Measurements from ENCODE around the gene ZSCAN5C.
"Not testable (repeated sequence)": the region's sequence is repeated elsewhere in the genome, so short reads cannot be mapped to it uniquely, and the experiment has no call there.

Gene ZSCAN5C

DNA sequence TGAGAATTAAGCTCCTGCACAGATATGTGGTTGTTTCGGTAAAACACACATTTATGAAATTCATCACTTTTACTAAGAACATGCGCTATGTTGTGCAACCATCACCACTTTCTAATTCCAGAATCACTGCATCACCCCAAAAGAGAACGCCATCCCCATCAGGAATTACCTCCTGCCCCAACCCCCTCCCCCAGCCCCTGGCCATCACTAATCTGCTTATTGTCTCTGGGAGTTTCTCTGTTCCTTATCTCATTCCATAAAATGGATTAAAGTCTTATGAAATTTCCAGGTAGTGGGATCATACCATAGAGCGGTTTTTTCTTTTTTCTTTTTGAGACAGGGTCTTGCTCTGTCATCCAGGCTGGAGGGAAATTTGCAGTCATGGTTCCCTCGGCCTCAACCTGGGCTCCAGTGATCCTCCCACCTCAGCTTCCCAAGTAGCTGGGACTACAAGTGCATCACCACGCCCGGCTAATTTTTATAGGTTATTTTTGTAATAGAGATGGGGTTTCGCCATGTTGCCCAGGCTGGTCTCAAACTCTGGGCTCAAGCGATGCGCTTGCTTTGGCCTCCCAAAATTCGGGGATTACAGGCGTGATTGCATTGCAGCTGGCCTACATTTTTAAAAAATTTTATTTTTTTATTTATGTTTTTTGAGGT is 8.0 kb upstream of the ZSCAN5C start:
- no peaks in the 10 kb centered on the region for H3K9me3 ChIP-seq (ENCODE audit: insufficient read depth, low read depth, low read length)
- no peaks in the 10 kb centered on the region for H3K36me3 ChIP-seq (ENCODE audit: insufficient read depth, low read length)
- no peaks in the 10 kb centered on the region for H3K27me3 ChIP-seq (ENCODE audit: insufficient read depth, low read length)
- WGBS = 84% methylated on average over 12 of the region's 12 CpGs
- H3K27ac ChIP-seq (ENCODE audit: low read depth, low read length) = no peak overlapping the region
- H3K4me1 ChIP-seq (ENCODE audit: insufficient read depth, low read length) = no peaks in the 10 kb centered on the region
- H3K4me3 ChIP-seq (ENCODE audit: low read length) = no peak overlapping the region
- H3K9ac ChIP-seq (ENCODE audit: low read depth, low read length) = no peak overlapping the region

DNA sequence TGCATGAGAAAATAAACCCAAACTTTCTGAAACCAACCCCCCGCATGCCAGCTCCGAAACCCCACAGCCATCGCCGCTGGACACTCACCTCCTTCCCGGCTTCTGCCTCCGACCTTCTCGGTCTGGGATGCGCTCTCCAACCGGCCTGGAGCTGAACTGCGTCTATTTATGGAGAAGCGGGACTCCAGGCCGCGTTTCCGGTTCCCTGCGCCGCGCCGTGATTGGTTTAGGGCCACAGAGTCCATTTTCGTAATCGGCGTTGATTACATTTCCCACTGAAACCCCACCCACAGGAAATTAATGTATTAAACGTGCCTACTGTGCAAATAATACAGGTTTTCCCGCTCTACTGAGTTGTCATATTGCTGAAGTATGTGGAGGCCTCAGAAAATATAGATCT is 4.4 kb upstream of the ZSCAN5C start, which contains the start of gene ZSCAN5B:
Gene ZSCAN5B (minus strand): TSS at position 138 of the 400 bp plus-strand sequence. CDS start 4,731 bp downstream, outside the sequence.
- not testable (repeated sequence) for H3K4me3 ChIP-seq (ENCODE audit: low read length); H3K9me3 ChIP-seq (ENCODE audit: insufficient read depth, low read depth, low read length); H3K9ac ChIP-seq (ENCODE audit: low read depth, low read length); H3K27me3 ChIP-seq (ENCODE audit: insufficient read depth, low read length); H3K36me3 ChIP-seq (ENCODE audit: insufficient read depth, low read length); H3K4me1 ChIP-seq (ENCODE audit: insufficient read depth, low read length); H3K27ac ChIP-seq (ENCODE audit: low read depth, low read length)
- WGBS = 93% methylated on average over 23 of the region's 23 CpGs

DNA sequence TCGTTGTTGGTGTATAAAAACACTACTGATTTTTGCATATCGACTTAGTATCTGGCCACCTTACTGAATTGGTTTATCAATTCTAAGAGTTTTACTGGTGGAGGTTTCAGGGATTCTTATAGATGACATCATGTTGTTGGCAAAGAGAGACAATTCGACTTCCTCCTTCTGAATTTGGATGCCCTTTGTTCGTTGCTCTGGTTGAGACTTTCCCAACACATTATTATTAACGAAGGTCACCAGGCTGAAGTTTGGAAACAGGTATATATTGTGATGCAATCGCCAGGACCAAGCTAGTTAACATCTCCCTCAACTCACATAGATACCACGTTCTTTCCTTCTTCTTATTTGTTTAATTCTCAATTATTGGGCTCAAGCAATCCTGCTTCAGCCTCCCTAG is 2.4 kb upstream of the ZSCAN5C start:
- WGBS = 84% methylated on average over 6 of the region's 7 CpGs
- Histone ChIP-seq H3K4me1 (ENCODE audit: insufficient read depth, low read length) (no peaks in the 10 kb centered on the region), H3K9me3 (ENCODE audit: insufficient read depth, low read depth, low read length) (no peaks in the 10 kb centered on the region), H3K4me3 (ENCODE audit: low read length) (no peak overlapping the region), H3K9ac (ENCODE audit: low read depth, low read length) (no peak overlapping the region), H3K36me3 (ENCODE audit: insufficient read depth, low read length) (no peaks in the 10 kb centered on the region), H3K27me3 (ENCODE audit: insufficient read depth, low read length) (no peaks in the 10 kb centered on the region), H3K27ac (ENCODE audit: low read depth, low read length) (no peak overlapping the region)

DNA sequence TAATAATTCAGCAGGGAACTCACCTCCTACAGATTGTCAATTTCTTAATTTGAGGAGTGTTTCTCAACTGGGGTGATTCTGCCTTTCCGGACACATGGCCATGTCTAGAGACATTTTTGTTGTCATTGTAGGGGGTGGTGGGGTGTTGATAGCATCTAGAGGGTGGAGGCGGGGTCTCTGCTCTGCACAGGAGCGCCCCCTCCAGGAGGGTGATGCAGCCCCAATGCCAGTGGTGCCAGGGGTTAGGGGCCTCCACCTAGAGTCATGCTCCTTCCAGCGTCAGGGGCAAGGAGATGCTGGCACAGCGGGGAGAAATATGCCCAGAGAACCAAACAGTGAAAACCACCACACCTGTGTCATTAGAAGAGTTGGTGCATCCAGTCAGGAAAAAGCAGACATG is 5.5 kb downstream of the ZSCAN5C start:
- H3K36me3 ChIP-seq (ENCODE audit: insufficient read depth, low read length); H3K9me3 ChIP-seq (ENCODE audit: insufficient read depth, low read depth, low read length); H3K4me3 ChIP-seq (ENCODE audit: low read length); H3K27me3 ChIP-seq (ENCODE audit: insufficient read depth, low read length); H3K27ac ChIP-seq (ENCODE audit: low read depth, low read length); H3K9ac ChIP-seq (ENCODE audit: low read depth, low read length); H3K4me1 ChIP-seq (ENCODE audit: insufficient read depth, low read length): not testable (repeated sequence)
- WGBS = 92% methylated on average over 3 of the region's 5 CpGs

DNA sequence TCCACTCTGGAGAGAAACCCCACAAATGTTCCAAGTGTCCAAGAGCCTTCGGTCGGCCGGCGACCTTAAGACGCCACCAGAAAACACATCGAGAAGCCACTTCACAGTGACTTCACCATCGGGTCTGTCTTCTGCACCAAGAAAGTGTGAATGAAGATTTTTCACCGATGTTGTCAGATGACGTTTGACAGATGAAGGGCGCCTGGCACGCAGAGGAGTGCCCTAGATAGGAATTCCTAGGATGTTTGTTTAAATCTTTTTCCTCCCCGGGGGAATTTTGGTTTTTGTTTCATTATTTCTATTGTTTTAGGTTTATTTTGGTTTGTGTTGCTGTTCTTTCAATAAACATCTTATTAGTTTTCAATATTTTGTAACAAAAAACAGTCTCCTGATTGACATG is 7.0 kb downstream of the ZSCAN5C start:
- Histone ChIP-seq H3K36me3 (ENCODE audit: insufficient read depth, low read length) (no peaks in the 10 kb centered on the region), H3K9me3 (ENCODE audit: insufficient read depth, low read depth, low read length) (no peaks in the 10 kb centered on the region), H3K4me1 (ENCODE audit: insufficient read depth, low read length) (no peaks in the 10 kb centered on the region), H3K27me3 (ENCODE audit: insufficient read depth, low read length) (no peaks in the 10 kb centered on the region), H3K27ac (ENCODE audit: low read depth, low read length) (no peak overlapping the region), H3K9ac (ENCODE audit: low read depth, low read length) (no peak overlapping the region), H3K4me3 (ENCODE audit: low read length) (no peak overlapping the region)
- 90% methylated on average over 12 of the region's 12 CpGs for WGBS

DNA sequence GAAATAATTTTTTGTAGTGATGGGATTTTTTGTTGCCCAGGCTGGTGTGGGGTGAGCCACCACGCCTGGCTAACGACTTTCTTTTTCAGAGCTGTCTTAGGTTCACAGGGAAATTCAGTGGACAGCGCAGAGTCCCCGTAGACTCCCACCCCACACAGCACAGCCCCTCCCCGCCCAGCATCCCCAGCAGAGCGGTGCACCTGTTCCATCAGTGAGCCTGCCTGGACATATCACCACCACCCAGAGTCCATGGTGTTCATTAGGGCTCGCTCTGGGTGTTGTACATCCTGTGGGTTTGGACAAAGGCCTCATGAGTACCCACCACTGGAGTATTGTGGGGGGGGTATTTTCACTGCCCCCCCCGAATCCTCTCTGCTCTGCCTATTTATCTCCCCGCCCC is 8.0 kb downstream of the ZSCAN5C start:
- H3K27me3 ChIP-seq (ENCODE audit: insufficient read depth, low read length); H3K36me3 ChIP-seq (ENCODE audit: insufficient read depth, low read length); H3K9ac ChIP-seq (ENCODE audit: low read depth, low read length); H3K4me1 ChIP-seq (ENCODE audit: insufficient read depth, low read length); H3K4me3 ChIP-seq (ENCODE audit: low read length); H3K9me3 ChIP-seq (ENCODE audit: insufficient read depth, low read depth, low read length); H3K27ac ChIP-seq (ENCODE audit: low read depth, low read length): not testable (repeated sequence)
- WGBS = 88% methylated on average over 8 of the region's 9 CpGs

DNA sequence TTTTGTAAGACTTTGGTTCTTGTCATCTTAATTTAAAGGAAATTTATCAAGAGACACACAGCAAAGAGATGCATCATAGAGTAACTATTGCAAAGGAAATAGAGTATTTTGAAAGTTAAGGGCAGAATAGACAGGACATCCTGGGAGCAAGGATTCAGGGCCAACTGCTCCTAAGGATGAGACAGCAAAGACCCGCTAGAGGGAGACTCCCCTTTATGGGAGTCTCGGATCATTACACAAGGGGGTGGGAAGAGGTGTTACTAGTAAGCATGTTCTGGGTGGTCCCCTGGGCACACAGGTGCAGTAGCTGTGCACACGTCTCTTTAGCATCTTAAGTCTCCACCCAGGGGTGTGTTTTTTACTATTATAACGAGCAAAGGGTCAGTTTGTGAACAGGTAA is 9.6 kb downstream of the ZSCAN5C start:
- Histone ChIP-seq H3K36me3 (ENCODE audit: insufficient read depth, low read length) (no peaks in the 10 kb centered on the region), H3K9me3 (ENCODE audit: insufficient read depth, low read depth, low read length) (no peaks in the 10 kb centered on the region), H3K27ac (ENCODE audit: low read depth, low read length) (no peak overlapping the region), H3K4me3 (ENCODE audit: low read length) (no peak overlapping the region), H3K27me3 (ENCODE audit: insufficient read depth, low read length) (no peaks in the 10 kb centered on the region), H3K4me1 (ENCODE audit: insufficient read depth, low read length) (no peaks in the 10 kb centered on the region; the same call in 1 of the 2 replicates), H3K9ac (ENCODE audit: low read depth, low read length) (no peak overlapping the region)
- 84% methylated on average over 4 of the region's 4 CpGs for WGBS

DNA sequence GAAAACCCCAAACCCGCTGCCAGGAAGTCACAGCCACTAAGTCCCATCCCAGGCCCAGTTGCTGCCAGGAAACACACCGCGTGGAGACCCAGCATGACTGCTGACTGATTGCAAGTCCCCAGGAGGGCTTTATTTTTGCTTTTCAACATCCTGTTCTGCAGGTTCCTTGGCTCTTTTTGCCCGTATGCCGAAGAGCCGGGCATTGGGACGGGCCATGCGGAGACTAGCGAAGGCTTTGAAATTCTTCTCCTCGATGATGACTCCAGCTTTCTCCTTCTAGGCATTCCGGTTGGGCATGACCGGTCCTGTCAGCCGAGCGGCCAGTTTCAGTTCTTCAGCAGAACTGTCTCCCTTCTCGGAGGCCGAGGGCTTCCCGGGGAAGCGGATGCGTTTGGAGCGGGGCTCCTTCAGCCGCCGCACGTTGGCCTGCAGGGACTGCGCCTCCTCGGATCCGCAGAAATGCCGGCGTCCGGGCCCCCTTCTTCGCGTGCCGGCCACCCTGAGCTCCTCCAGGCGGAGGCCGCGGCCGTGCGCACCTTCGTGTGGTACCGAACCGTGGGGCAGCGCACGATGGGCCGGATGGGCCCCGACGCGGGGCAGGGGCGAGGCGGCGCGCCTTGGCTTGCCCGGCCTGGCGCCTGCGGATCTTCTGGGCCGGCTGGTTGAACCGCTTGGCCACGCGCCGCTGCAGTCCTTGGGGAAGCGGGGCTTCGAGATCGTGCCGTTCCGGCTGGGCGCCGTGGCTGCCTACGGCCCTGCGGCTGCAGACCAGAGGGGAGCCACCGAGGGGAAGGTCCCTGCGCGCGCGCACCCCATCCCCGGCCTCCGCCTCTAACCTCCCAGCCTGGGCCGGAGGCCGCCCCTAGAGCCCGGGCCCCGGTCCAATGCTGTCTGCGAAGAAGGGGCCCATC is 15.2 kb downstream of the ZSCAN5C start:
- Histone ChIP-seq H3K36me3 (ENCODE audit: insufficient read depth, low read length) (no peaks in the 10 kb centered on the region), H3K27ac (ENCODE audit: low read depth, low read length) (no peak overlapping the region), H3K27me3 (ENCODE audit: insufficient read depth, low read length) (no peaks in the 10 kb centered on the region), H3K4me3 (ENCODE audit: low read length) (peak overlapping the region; percentile 32), H3K4me1 (ENCODE audit: insufficient read depth, low read length) (no peaks in the 10 kb centered on the region; the same call in 1 of the 2 replicates), H3K9me3 (ENCODE audit: insufficient read depth, low read depth, low read length) (no peaks in the 10 kb centered on the region), H3K9ac (ENCODE audit: low read depth, low read length) (peak overlapping the region; percentile 49)
- 87% methylated on average over 79 of the region's 79 CpGs for WGBS

DNA sequence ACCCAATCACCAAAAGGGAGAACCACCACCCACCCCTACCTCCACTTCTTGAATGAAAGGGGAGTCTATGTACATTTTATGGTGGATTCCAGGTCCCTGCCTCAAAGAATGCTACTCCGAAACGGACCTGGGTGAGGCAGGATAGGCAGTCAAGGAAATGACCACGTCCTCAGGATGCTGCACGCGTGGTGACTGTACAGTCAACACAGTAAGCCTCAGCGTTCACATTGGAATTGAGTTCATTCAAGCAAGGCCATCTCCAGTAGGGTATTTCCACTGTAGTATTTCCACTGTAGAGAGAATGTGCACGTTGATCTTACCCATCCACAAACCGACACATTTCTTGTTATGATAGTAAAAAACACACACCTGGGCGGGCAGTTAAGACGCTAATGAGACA is 16.9 kb downstream of the ZSCAN5C start:
- Histone ChIP-seq H3K4me3 (ENCODE audit: low read length) (no peak overlapping the region), H3K9me3 (ENCODE audit: insufficient read depth, low read depth, low read length) (no peaks in the 10 kb centered on the region), H3K9ac (ENCODE audit: low read depth, low read length) (no peak overlapping the region), H3K27ac (ENCODE audit: low read depth, low read length) (no peak overlapping the region), H3K4me1 (ENCODE audit: insufficient read depth, low read length) (no peaks in the 10 kb centered on the region; the same call in 1 of the 2 replicates), H3K27me3 (ENCODE audit: insufficient read depth, low read length) (no peaks in the 10 kb centered on the region), H3K36me3 (ENCODE audit: insufficient read depth, low read length) (no peaks in the 10 kb centered on the region)
- WGBS = 89% methylated on average over 10 of the region's 10 CpGs

DNA sequence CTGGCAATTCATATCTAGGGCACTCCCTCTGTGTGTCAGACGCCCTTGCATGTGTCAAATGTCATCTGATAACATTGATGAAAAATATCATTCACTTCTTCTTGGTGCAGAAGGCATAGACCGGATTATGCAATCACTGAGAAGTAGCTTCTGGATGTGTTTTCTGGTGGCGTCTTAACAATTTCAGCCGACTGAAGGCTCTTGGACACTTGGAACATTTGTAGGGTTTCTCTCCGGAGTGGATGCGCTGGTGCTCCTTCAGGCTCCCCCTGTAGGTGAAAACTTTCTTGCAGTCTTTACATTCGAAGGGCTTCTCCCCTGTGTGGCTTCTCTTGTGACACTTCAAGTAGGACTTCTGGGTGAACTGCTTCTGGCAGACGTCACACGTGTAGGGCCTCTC is 19.4 kb downstream of the ZSCAN5C start:
- H3K27me3 ChIP-seq (ENCODE audit: insufficient read depth, low read length); H3K36me3 ChIP-seq (ENCODE audit: insufficient read depth, low read length); H3K27ac ChIP-seq (ENCODE audit: low read depth, low read length); H3K4me3 ChIP-seq (ENCODE audit: low read length); H3K9ac ChIP-seq (ENCODE audit: low read depth, low read length); H3K4me1 ChIP-seq (ENCODE audit: insufficient read depth, low read length); H3K9me3 ChIP-seq (ENCODE audit: insufficient read depth, low read depth, low read length): not testable (repeated sequence)
- 65% methylated on average over 9 of the region's 9 CpGs for WGBS

DNA sequence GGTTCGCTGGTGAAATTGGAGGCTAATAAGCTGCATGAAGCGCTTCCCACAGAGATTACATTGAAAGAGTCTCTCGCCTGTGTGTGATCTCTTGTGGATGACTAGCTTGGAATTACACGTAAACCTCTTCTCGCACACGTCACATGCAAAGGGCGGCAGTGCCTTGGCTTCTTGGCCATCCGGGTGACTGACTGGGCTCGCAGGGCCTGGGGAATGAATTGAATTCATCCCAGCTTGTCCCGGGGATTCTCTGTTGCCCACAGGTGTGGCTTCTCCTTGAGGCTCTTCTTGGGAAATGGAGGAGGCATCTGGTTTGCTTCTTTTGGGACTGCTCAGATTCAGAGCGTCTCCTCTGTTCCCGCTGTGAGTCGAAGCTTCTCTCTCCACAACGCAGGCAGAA is 19.8 kb downstream of the ZSCAN5C start:
- WGBS = 94% methylated on average over 14 of the region's 14 CpGs
- Histone ChIP-seq H3K27ac (ENCODE audit: low read depth, low read length) (no peak overlapping the region), H3K4me3 (ENCODE audit: low read length) (no peak overlapping the region), H3K27me3 (ENCODE audit: insufficient read depth, low read length) (no peaks in the 10 kb centered on the region), H3K4me1 (ENCODE audit: insufficient read depth, low read length) (no peaks in the 10 kb centered on the region; the same call in 1 of the 2 replicates), H3K36me3 (ENCODE audit: insufficient read depth, low read length) (no peaks in the 10 kb centered on the region), H3K9ac (ENCODE audit: low read depth, low read length) (no peak overlapping the region), H3K9me3 (ENCODE audit: insufficient read depth, low read depth, low read length) (no peaks in the 10 kb centered on the region)
